ENCODE data around the gene PCDHA11.
"Not testable (repeated sequence)": the region's sequence is repeated elsewhere in the genome, so short reads cannot be mapped to it uniquely, and the experiment has no call there.

The PCDHA11 gene

DNA sequence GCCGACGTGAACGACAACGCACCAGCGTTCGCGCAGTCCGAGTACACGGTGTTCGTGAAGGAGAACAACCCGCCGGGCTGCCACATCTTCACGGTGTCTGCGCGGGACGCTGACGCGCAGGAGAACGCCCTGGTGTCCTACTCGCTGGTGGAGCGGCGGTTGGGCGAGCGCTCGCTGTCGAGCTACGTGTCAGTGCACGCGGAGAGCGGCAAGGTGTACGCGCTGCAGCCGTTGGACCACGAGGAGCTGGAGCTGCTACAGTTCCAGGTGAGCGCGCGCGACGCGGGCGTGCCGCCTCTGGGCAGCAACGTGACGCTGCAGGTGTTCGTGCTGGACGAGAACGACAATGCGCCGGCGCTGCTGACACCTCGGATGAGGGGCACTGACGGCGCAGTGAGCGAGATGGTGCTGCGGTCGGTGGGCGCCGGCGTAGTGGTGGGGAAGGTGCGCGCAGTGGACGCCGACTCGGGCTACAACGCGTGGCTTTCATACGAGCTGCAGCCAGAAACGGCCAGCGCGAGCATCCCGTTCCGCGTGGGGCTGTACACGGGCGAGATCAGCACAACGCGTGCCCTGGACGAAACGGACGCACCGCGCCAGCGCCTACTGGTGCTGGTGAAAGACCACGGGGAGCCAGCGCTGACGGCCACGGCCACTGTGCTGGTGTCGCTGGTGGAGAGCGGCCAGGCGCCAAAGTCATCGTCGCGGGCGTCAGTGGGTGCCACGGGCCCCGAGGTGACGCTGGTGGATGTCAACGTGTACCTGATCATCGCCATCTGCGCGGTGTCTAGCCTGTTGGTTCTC lies 18.7 kb upstream of the PCDHA11 start:
- not testable (repeated sequence) for DNase-seq (ENCODE audit: low read depth in 3 of 3)

- no peak for DNase-seq (ENCODE audit: low read depth in 3 of 3)
These were observed 12.7 kb upstream of the PCDHA11 start, which contains the start of gene PCDHA10 for GRCh38 chr5:140855772-140856674. Gene PCDHA10 (plus strand): TSS chr5:140855897. CDS start chr5:140856049, 152 bp downstream.

GRCh38 chr5:140857177-140857986 lies 11.4 kb upstream of the PCDHA11 start:
- no peak for DNase-seq (ENCODE audit: low read depth in 3 of 3)

DNA sequence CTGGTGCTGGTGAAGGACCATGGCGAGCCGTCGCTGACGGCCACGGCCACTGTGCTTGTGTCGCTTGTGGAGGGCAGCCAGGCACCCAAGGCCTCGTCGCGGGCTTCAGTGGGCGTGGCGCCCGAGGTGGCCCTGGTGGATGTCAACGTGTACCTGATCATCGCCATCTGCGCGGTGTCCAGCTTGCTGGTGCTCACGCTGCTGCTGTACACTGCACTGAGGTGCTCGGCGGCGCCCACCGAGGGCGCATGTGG lies 10.8 kb upstream of the PCDHA11 start:
- DNase-seq (ENCODE audit: low read depth in 3 of 3) = no peak

- DNase-seq (ENCODE audit: low read depth in 3 of 3) = no peak
These were observed 6.1 kb upstream of the PCDHA11 start for GRCh38 chr5:140862441-140863295.

DNA sequence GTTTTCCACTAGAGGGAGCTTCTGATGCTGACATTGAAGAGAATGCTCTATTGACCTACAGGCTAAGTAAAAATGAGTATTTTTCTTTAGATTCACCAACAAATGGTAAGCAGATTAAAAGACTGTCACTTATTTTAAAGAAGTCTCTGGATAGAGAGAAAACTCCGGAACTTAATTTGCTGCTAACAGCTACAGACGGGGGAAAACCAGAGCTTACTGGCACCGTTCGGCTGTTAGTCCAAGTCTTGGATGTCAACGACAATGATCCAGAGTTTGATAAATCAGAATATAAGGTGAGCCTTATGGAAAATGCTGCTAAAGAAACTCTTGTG lies 764 bp downstream of the PCDHA11 start:
- no peak for DNase-seq (ENCODE audit: low read depth in 3 of 3)

DNA sequence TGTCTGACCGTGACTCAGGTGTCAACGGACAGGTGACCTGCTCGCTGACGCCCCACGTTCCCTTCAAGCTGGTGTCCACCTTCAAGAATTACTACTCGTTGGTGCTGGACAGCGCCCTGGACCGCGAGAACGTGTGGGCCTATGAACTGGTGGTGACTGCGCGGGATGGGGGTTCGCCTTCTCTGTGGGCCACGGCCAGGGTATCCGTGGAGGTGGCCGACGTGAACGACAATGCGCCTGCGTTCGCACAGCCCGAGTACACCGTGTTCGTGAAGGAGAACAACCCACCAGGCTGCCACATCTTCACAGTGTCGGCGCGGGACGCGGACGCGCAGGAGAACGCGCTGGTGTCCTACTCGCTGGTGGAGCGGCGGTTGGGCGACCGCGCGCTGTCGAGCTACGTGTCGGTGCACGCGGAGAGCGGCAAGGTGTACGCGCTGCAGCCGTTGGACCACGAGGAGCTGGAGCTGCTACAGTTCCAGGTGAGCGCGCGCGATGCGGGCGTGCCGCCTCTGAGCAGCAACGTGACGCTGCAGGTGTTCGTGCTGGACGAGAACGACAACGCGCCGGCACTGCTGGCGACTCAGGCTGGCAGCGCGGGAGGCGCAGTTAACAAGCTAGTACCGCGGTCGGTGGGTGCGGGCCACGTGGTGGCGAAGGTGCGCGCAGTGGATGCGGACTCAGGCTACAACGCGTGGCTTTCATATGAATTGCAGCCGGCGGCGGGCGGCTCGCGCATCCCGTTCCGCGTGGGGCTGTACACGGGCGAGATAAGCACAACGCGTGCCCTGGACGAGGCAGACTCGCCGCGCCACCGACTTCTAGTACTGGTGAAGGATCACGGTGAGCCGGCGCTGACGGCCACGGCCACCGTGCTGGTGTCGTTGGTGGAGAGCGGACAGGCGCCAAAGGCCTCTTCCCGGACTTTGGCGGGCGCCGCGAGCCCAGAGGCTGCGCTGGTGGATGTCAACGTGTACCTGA lies 1.8 kb downstream of the PCDHA11 start:
- no peak for DNase-seq (ENCODE audit: low read depth in 3 of 3)

- DNase-seq (ENCODE audit: low read depth in 3 of 3) = no peak
These were observed 6.6 kb downstream of the PCDHA11 start, which contains the start of gene PCDHA12 for GRCh38 chr5:140875085-140876065. Gene PCDHA12 (plus strand): TSS chr5:140875308. CDS start chr5:140875473, 165 bp downstream.

GRCh38 chr5:140876541-140877261 lies 7.9 kb downstream of the PCDHA11 start:
- not testable (repeated sequence) for DNase-seq (ENCODE audit: low read depth in 3 of 3)

DNA sequence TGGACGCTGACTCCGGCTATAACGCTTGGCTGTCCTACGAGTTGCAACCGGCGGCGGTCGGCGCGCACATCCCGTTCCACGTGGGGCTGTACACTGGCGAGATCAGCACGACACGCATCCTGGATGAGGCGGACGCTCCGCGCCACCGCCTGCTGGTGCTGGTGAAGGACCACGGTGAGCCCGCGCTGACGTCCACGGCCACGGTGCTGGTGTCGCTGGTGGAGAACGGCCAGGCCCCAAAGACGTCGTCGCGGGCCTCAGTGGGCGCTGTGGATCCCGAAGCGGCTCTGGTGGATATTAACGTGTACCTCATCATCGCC lies 8.5 kb downstream of the PCDHA11 start:
- no peak for DNase-seq (ENCODE audit: low read depth in 3 of 3)

GRCh38 chr5:140881889-140882590 lies 13.3 kb downstream of the PCDHA11 start, which contains the start of gene PCDHA13:
Gene PCDHA13 (plus strand): TSS chr5:140882124. CDS start chr5:140882269, 145 bp downstream.
- DNase-seq (ENCODE audit: low read depth in 3 of 3) = no peak

- no peak for DNase-seq (ENCODE audit: low read depth in 3 of 3)
These were observed 13.8 kb downstream of the PCDHA11 start for GRCh38 chr5:140882591-140882899.

DNA sequence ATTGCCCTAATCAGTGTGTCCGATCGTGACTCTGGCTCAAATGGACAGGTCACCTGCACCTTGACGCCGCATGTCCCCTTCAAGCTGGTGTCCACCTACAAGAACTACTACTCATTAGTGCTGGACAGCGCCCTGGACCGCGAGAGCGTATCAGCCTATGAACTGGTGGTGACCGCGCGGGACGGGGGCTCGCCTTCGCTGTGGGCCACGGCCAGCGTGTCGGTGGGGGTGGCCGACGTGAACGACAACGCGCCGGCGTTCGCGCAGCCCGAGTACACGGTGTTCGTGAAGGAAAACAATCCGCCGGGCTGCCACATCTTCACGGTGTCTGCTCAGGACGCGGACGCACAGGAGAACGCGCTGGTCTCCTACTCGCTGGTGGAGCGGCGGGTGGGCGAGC lies 14.6 kb downstream of the PCDHA11 start:
- no peak for DNase-seq (ENCODE audit: low read depth in 3 of 3)

DNA sequence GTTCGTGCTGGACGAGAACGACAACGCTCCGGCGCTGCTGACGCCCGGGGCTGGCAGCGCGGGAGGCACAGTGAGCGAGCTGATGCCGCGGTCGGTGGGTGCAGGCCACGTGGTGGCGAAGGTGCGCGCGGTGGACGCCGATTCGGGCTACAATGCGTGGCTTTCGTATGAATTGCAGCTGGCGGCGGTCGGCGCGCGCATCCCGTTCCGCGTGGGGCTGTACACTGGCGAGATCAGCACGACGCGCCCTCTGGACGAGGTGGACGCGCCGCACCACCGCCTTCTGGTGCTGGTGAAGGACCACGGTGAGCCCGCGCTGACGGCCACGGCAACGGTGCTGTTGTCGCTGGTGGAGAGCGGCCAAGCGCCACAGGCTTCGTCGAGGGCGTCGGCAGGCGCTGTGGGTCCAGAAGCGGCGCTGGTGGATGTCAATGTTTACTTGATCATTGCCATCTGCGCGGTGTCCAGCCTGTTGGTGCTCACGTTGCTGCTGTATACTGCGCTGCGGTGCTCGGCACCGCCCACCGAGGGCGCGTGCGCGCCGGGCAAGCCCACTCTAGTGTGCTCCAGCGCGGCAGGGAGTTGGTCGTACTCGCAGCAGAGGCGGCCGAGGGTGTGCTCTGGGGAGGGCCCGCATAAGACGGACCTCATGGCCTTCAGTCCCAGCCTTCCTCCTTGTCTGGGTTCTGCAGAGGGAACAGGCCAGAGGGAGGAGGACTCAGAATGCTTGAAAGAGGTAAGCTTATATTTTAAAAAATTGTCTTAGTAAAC lies 15.4 kb downstream of the PCDHA11 start:
- DNase-seq (ENCODE audit: low read depth in 3 of 3) = no peak

DNA sequence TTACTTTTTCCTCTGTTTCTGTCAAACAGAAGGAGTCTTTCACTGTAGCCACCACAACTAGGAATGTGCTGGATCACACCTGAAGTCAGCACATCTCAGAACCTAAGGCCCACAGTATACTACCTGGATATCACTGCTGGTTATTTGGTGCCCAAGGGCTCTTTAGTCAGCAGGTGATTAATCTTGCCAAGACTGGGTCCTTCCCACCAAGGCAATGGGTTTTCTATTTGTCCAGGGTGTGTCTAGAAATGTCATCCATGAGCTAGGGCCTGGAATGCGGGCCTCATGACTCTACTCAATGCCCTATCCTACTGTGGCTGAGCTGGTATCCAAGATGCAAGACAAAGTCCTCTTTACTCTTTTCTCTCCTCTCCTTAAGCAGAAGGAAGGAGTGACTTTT lies 47.6 kb downstream of the PCDHA11 start:
- DNase-seq (ENCODE audit: low read depth in 3 of 3) = no peak

Data from stimulated activated CD4-positive, alpha-beta T cell treated with anti-CD3 and anti-CD28 coated beads, TNF-alpha, amount 100 ng/mL, for 4 hours (primary cell).